Choroid plexus epithelial cell (primary cell): Measurements from ENCODE around the gene AEBP2.

Experiments used
- DNase-seq: peaks from one replicate; pipeline ENCODE4 v3.0.0-alpha.2; 2010; ENCODE audit warnings: low read depth
- H3K4me3 ChIP-seq: 2 replicates; pipeline ENCODE4 v1.5.1; 2011; ENCODE audit warnings: low read depth, mild to moderate bottlenecking, control low read depth, low read length, moderate library complexity
- TF ChIP-seq, protein P1 (sequence below): conservative IDR thresholded peaks from 2 replicates; pipeline ENCODE4 v1.5.1; 2011; ENCODE audit warnings: low read depth, mild to moderate bottlenecking, control low read depth, inconsistent platforms, low read length, moderate library complexity

Gene AEBP2

GRCh38 chr12:19527866-19528265 lies 88.6 kb downstream of the AEBP2 start:
- no peak overlapping the region for H3K4me3 ChIP-seq
- DNase-seq: peak; percentile 16
- TF ChIP-seq, protein P1, sequence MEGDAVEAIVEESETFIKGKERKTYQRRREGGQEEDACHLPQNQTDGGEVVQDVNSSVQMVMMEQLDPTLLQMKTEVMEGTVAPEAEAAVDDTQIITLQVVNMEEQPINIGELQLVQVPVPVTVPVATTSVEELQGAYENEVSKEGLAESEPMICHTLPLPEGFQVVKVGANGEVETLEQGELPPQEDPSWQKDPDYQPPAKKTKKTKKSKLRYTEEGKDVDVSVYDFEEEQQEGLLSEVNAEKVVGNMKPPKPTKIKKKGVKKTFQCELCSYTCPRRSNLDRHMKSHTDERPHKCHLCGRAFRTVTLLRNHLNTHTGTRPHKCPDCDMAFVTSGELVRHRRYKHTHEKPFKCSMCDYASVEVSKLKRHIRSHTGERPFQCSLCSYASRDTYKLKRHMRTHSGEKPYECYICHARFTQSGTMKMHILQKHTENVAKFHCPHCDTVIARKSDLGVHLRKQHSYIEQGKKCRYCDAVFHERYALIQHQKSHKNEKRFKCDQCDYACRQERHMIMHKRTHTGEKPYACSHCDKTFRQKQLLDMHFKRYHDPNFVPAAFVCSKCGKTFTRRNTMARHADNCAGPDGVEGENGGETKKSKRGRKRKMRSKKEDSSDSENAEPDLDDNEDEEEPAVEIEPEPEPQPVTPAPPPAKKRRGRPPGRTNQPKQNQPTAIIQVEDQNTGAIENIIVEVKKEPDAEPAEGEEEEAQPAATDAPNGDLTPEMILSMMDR: no peak

GRCh38 chr12:19528750-19529149 lies 89.5 kb downstream of the AEBP2 start:
- TF ChIP-seq, protein P1: no peak
- no peak for DNase-seq
- H3K4me3 ChIP-seq: no peak overlapping the region

GRCh38 chr12:19529951-19530636 lies 90.8 kb downstream of the AEBP2 start:
- no peak overlapping the region for H3K4me3 ChIP-seq
- DNase-seq: peak; percentile 76
- TF ChIP-seq, protein P1: no peak

DNA sequence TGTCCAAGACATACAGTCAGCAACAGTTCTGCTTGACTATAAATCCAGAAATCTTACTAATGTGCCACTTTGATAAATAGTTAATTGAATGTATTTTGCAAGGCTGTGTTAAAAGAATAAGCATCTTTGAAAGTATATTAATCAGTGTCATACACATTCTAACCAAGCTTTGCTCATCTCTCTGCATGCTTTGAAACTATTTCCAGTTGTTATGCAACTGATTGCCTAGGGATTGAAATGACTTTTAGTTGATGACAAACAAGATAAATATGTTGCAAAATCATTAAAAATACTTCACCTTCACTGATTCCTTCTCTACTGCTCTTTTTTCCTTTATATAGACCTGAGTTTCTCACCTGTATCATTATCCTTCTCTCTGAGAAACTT lies 91.3 kb downstream of the AEBP2 start:
- no peak overlapping the region for H3K4me3 ChIP-seq
- DNase-seq: peak; percentile 65
- TF ChIP-seq, protein P1: no peak

DNA sequence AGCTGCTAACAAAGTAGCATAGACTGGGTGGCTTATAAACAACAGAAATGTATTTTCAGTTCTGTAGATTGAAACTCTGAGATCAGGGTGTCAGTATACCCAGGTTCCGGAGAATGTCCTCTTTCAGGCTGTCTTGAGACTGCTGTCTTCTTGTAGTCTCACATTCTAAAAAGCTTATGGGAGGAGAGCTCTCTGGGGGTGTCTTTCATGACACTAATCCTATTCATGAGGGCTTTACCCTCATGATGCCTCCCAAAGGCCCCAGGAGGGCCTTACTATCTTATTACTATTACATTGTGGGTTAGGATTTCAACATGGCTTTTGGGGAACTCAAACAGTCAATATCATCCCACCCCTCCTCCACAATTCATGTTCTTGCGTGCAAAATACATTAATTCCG lies 94.3 kb downstream of the AEBP2 start:
- no peak for DNase-seq
- no peak overlapping the region for H3K4me3 ChIP-seq
- TF ChIP-seq, protein P1: no peak

DNA sequence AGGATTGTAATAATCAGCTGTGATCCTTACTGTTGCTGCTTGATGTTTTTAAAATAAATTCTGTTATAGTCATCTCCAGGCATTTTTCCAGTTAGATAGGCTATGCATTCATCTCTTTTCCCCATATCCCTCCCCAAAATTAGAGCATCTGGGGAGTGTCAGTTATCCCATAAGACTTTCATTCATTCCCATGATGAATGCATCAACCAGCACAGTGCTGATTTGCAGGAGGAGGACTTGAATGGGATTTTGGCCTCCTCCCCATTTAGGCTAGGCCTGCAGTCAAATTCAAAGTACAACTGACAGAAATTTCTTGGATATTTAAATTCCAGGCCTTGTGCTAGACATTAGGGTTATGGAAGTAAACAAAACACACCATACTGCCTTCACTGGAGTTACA lies 99.8 kb downstream of the AEBP2 start:
- TF ChIP-seq, protein P1: no peak
- no peak for DNase-seq
- no peak overlapping the region for H3K4me3 ChIP-seq

DNA sequence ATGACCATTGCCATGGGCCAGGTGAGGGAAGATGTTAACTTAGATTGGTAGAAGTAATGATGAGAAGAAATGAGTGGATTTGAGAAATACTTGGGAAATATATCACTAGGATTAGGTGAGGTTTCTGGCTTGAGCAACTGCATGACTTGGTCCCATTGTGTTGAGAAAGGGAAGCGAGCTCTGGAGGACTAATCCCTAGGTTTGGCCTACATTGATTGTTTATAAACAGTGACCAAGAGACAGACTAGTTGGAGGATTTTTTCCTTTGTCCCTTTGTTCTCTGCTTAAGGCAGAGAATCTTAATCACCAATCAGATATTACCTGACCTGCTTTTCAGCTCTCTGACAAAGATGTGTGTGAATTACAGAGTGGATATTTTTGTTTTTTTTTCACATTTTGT lies 100.5 kb downstream of the AEBP2 start:
- no peak overlapping the region for H3K4me3 ChIP-seq
- no peak for DNase-seq
- TF ChIP-seq, protein P1: no peak
